Mucosa of stomach (tissue), 1 donor: ENCODE data around the gene ARAP1.

Experiments
- H3K27me3 ChIP-seq: one replicate; pipeline ENCODE4 v1.7.0; 2013; ENCODE audit warnings: mild to moderate bottlenecking, low read length; ENCODE audit not compliant: control insufficient read depth, insufficient read depth
- H3K36me3 ChIP-seq: one replicate; pipeline ENCODE4 v1.7.0; 2013; ENCODE audit warnings: low read length; ENCODE audit not compliant: control insufficient read depth, insufficient read depth
- H3K4me1 ChIP-seq: one replicate; pipeline ENCODE4 v1.7.0; 2013; ENCODE audit warnings: mild to moderate bottlenecking, low read length; ENCODE audit not compliant: control insufficient read depth, insufficient read depth
- H3K4me3 ChIP-seq: one replicate; pipeline ENCODE4 v1.7.0; 2013; ENCODE audit warnings: low read length
- H3K9ac ChIP-seq: one replicate; pipeline ENCODE4 v1.7.0; 2013; ENCODE audit warnings: mild to moderate bottlenecking, low read length, moderate library complexity
- H3K9me3 ChIP-seq: one replicate; pipeline ENCODE4 v1.7.0; 2013; ENCODE audit warnings: mild to moderate bottlenecking, low read length, moderate library complexity; ENCODE audit not compliant: control insufficient read depth
- donor health status: Pancreatic carcinoma.

Gene ARAP1

DNA sequence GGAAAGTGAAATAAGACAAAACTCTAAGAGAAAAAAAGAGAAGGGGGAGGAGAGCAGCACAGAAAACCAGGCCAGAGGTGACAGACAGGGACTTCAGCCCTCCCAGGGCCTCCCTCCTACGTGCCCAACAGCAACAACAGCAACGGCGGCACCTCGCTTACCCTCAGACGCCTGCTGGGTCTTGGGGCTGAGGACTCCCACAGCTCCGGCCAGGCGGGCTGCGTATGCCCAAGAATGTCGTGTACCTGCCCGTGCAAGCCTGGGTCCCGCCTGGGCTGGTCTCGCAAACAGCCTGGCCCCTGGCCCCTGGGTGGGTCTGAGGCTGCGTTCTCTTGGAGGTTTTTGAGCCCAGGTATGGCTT is 30.5 kb downstream of the ARAP1 start:
- Histone ChIP-seq H3K9ac (peak overlapping the region; percentile 79), H3K4me1 (peaks cover 58% of the 10 kb centered on the region), H3K9me3 (no peaks in the 10 kb centered on the region), H3K4me3 (peak overlapping the region; percentile 65), H3K36me3 (no peaks in the 10 kb centered on the region), H3K27me3 (no peaks in the 10 kb centered on the region)

DNA sequence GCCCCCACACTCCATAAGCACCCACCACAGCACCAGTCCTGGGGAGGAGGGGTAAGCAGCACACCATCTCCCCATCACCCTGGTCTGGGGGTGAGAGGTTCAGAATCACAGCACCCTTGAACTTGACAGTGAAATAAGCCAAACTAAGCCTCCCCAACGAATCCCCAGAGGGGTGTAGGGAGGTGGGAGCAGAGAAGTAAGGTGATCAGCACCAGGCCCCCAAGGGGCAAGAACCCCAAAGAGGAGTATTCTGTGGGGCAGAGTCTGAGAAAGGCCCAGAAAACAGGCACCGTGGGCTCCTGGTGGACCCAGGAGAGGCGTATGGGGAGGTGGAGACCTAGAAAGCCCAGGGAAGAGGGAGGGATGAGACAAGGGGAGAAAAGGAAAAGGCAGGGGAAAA is 30.9 kb downstream of the ARAP1 start:
- H3K9me3 ChIP-seq: no peaks in the 10 kb centered on the region
- H3K36me3 ChIP-seq: no peaks in the 10 kb centered on the region
- no peaks in the 10 kb centered on the region for H3K27me3 ChIP-seq
- H3K9ac ChIP-seq: peak overlapping the region; percentile 79
- H3K4me3 ChIP-seq: peak overlapping the region; percentile 65
- H3K4me1 ChIP-seq: peaks cover 58% of the 10 kb centered on the region

DNA sequence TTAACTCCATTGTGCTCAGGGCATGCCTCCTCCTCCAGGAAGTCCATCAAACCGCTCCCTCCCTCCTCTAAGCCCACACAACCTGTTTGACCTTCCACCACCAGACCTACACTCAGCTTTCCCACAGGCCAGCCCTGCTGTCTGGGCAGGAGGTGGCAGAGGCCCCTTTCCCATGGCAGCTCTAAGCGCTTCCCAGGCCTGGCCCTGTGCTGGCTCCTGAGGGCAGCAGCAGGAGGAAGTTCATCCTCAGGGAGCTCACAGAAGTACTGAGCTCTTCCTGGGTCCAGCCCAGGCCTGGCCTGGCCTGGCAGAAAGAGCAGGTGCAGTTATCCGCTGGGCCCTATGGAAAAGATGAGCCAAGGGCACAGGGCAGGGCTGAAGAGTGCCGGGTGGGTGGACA is 31.4 kb downstream of the ARAP1 start:
- no peaks in the 10 kb centered on the region for H3K36me3 ChIP-seq
- no peaks in the 10 kb centered on the region for H3K9me3 ChIP-seq
- H3K27me3 ChIP-seq: no peaks in the 10 kb centered on the region
- peaks cover 58% of the 10 kb centered on the region for H3K4me1 ChIP-seq
- H3K9ac ChIP-seq: peak overlapping the region; percentile 79
- H3K4me3 ChIP-seq: peak overlapping the region; percentile 65

DNA sequence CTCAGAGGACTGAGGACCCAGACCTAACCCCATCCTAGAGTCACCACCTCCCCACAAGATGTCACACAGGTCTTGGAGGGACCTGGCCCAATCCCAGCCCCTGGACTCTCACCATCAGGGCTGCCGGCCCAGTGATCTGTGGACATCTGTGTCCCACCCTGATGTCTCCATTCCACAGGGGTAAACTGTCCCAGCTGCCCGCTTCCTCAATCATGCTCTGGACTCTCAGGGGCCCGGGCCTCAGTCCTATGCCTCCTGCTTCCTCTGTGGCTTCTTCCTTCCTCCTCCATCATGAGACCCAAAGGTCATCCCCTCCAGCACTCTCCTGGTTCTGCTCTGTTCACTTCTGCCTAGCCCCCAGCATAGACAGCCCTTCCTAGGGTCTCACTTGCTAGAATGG is 32.2 kb downstream of the ARAP1 start:
- Histone ChIP-seq H3K27me3 (no peaks in the 10 kb centered on the region), H3K36me3 (no peaks in the 10 kb centered on the region), H3K4me1 (peaks cover 51% of the 10 kb centered on the region), H3K4me3 (peak overlapping the region; percentile 65), H3K9me3 (no peaks in the 10 kb centered on the region), H3K9ac (peak overlapping the region; percentile 79)

DNA sequence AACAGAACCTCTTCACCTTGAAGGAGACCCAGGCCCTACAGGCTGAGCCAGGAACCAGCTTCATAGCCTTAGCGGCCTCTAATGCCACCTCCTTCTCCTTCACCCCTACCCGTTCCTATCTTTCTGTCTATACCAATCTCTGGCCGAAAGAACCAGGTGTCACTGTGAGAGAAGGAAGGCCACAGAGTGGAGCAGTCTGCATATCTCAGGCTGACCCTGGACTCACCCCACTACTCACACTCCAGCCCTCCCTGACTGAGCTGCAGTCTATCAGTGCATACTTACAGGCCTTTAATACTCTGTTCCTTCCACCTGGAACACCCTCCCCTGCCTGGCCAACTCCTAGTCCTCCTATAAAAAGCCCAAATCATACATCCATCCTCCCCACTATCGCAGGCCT is 32.7 kb downstream of the ARAP1 start:
- Histone ChIP-seq H3K27me3 (no peaks in the 10 kb centered on the region), H3K4me3 (no peak overlapping the region), H3K9ac (peak overlapping the region; percentile 79), H3K9me3 (no peaks in the 10 kb centered on the region), H3K4me1 (peaks cover 49% of the 10 kb centered on the region), H3K36me3 (no peaks in the 10 kb centered on the region)

DNA sequence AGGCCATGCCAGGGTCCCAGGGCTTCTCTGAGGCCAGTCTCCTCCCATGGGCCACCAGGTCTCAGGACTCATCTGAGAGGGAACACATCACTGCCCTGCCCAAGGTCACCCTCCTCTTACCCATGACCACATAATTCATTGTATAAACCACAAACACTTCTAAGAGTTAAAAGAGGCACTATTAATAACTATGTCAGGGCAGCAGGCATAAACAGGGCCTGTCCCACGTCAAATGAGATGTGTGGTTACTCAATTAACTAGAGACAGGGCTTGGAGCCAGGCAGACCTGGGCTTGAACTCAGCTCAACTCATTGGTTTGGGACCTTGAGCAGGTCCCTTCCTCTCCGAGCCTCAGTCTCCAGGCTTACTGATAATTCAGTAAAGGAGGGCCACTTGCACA is 33.1 kb downstream of the ARAP1 start:
- Histone ChIP-seq H3K4me3 (no peak overlapping the region), H3K27me3 (no peaks in the 10 kb centered on the region), H3K4me1 (peaks cover 48% of the 10 kb centered on the region), H3K9me3 (no peaks in the 10 kb centered on the region), H3K36me3 (no peaks in the 10 kb centered on the region), H3K9ac (peak overlapping the region; percentile 79)

DNA sequence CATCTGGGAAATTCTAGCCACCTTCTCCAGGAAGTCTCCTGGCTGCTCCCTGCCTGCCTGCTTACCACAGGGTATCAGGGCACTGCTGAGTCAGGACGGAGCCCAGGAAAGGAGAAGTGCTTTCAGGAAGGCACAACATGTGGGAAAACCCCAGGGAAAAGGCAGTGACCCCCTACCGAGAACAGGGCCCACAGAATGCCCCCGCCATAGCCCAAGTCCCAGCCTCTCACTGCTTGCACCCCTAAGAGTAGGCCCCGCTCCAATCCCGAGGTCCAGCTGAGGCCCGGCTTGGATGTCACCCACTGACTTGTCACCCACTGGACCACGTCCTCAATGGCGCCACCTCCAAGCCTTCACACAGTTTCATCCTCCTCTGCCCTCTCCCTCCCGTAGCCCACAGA is 34.1 kb downstream of the ARAP1 start:
- H3K36me3 ChIP-seq: no peaks in the 10 kb centered on the region
- no peak overlapping the region for H3K9ac ChIP-seq
- H3K4me3 ChIP-seq: no peak overlapping the region

DNA sequence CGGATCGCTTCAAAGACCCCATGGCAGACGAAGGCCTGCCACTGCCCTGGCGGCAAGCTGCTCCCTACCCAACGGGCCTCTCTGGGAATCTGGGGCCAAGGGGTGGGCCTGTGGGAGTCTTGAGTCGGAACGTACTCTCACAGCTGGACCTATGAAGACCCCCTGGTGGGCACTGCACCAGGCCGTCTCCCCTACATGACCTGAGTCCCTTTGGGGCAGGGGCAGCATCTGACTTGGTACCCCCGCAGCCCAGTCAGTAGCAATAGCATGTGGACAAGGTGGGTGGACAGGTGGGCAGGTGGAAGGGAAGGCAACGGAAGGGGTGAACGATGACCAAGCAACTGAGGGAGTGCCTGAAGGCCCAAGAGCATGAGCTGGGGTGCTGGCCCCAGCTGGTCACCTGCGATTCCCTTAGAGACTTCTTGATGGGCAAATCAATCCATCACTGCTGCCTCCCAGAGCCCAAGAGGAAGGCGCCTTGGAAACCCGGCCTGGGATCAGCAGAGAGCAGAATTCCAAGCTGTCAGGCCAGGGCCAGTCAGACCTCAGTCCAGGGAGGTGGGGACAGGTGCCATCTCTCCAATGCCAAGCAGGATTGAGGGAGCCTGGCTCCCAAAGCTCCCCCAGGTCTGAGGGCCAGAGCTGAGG is 35.3 kb downstream of the ARAP1 start:
- Histone ChIP-seq H3K27me3 (no peaks in the 10 kb centered on the region), H3K9me3 (no peaks in the 10 kb centered on the region), H3K4me1 (peaks cover 38% of the 10 kb centered on the region), H3K9ac (no peak overlapping the region), H3K36me3 (peaks cover 5% of the 10 kb centered on the region), H3K4me3 (no peak overlapping the region)

More for the DNA sequence above, 34.1 kb downstream of the ARAP1 start:
- Histone ChIP-seq H3K27me3 (no peaks in the 10 kb centered on the region), H3K9me3 (no peaks in the 10 kb centered on the region), H3K4me1 (peaks cover 40% of the 10 kb centered on the region)

DNA sequence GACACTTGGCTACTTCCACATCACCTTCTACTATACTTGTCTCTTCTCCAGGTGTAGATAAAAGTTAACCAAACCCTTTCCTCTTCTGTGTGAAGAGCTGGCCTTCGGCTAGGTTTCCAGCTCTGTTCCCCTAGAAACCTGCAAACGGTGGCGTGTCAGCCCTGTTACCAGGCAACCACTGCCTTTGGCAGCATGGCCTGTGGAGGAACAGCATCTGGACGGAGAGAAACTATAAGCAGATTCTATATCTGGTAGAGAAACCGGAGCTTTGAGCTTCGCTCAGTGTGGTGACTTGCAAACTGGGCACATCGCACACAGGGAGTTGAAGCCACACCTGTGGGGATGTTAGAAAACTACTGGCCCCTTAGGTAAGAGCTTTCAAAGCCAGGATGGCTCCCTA is 35.9 kb downstream of the ARAP1 start:
- Histone ChIP-seq H3K4me3 (no peak overlapping the region), H3K9ac (no peak overlapping the region), H3K36me3 (peaks cover 5% of the 10 kb centered on the region), H3K4me1 (peaks cover 38% of the 10 kb centered on the region), H3K9me3 (no peaks in the 10 kb centered on the region), H3K27me3 (no peaks in the 10 kb centered on the region)

DNA sequence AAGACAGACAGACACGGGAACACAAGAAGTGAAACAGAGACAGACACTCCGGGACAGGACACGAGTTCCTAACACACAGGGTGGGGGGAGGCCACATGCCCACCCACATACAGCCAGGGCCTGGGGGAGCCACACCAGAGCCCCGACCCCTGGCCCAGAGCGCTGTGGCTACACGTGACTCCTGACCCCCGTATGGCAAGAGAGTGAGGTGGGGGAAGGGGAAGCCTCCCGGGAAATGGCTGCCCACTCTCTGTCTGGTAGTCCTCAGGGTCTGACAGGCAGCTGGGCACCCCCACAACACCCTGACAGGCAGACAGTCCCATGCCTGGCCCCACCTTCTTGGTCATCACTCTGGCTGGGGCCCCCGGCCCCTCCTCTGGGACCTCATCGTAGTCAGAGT is 39.4 kb downstream of the ARAP1 start:
- peaks cover 10% of the 10 kb centered on the region for H3K4me1 ChIP-seq
- no peaks in the 10 kb centered on the region for H3K27me3 ChIP-seq
- H3K36me3 ChIP-seq: peaks cover 18% of the 10 kb centered on the region
- H3K9me3 ChIP-seq: no peaks in the 10 kb centered on the region
- no peak overlapping the region for H3K9ac ChIP-seq
- no peak overlapping the region for H3K4me3 ChIP-seq

DNA sequence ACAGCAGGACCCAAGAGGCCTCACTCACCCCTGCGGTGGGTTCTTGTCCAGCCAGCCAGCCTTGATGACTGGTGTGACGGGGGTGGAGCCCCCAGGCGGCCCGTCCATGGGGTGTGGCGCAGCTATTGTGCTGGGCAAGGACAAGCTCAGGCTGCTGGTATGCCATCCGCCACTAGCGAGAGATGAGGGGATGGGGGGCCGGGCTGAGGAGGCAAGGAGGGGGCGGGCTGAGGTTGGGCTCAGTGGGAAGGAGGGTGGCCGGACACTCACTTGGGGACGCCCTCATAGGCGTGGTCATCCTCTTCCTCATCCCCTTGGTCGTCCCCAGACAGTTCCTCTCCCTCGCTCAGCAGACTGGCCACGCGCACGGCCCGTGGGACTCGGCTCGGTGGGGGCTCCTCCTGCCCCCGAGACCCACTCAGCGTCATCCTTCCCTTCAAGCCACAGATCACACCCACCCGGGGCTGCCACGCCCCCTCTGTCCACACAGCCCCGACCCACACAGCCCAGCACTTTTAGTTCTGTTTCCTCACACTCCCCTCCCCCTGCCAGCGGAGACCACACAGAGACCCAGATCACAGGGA is 39.9 kb downstream of the ARAP1 start:
- peaks cover 10% of the 10 kb centered on the region for H3K4me1 ChIP-seq
- H3K27me3 ChIP-seq: no peaks in the 10 kb centered on the region
- no peak overlapping the region for H3K4me3 ChIP-seq
- H3K36me3 ChIP-seq: peaks cover 18% of the 10 kb centered on the region
- H3K9me3 ChIP-seq: no peaks in the 10 kb centered on the region
- no peak overlapping the region for H3K9ac ChIP-seq

DNA sequence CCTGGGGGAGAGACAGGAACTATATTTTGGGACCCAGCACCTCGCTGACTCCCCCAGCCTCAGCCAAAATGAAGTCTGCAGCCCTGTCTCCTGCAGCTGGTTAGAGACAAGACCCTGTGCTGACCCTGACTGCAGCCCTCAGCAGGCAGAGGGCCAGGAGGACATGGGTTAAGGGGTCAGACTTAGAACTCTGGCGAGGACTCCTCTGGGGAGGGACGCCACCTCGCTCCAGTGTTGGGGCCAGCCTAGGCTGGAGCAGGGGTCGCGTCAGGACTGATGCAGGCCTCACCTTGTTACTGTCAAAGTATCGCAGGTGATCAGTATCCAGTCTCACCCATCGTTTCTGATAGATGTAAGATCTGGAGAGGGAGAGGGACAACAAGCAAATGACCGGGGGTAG is 41.1 kb downstream of the ARAP1 start:
- no peak overlapping the region for H3K4me3 ChIP-seq
- peaks cover 18% of the 10 kb centered on the region for H3K36me3 ChIP-seq
- no peaks in the 10 kb centered on the region for H3K9me3 ChIP-seq
- no peaks in the 10 kb centered on the region for H3K27me3 ChIP-seq
- H3K9ac ChIP-seq: no peak overlapping the region
- H3K4me1 ChIP-seq: peaks cover 10% of the 10 kb centered on the region

DNA sequence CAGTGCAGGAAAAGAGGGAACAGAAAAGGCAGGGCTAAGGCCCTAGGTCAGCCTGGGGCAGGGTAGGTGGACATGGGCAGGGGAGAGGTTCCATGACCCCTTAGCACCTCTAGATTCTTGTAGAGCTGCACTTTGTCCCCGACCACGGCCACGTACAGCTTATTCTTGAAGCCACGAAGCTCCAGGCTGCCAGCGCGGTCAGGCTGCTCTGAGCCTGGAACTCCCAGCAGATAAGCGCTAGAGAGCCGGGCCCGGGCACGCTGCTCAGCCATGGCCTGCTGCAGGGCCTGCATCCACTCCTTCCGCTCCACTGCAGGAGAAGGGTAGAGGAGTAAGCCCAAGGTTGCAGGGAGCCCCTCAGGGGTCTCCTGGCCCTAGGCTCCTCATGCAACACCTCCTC is 41.9 kb downstream of the ARAP1 start:
- no peak overlapping the region for H3K4me3 ChIP-seq
- H3K9ac ChIP-seq: no peak overlapping the region
- no peaks in the 10 kb centered on the region for H3K27me3 ChIP-seq
- peaks cover 10% of the 10 kb centered on the region for H3K4me1 ChIP-seq
- no peaks in the 10 kb centered on the region for H3K9me3 ChIP-seq
- peaks cover 18% of the 10 kb centered on the region for H3K36me3 ChIP-seq
